Placental epithelial cell (primary cell): Measurements from ENCODE around the gene ZSCAN10. TPM values are rescaled to one million over a fixed set of nuclear protein-coding genes. Genes with fewer than 3 reads are reported as not detected.

ENCODE experiments used
- small RNA-seq: library from RNA; depleted of rRNA; stranded (forward); fragments of <200 nt; gene quantifications from one replicate; pipeline ENCODE3, GENCODE V24; 2012
- total RNA-seq: library from RNA; depleted of rRNA; stranded (reverse); fragments of >200 nt; gene quantifications from 2 replicates; pipeline ENCODE4 v1.2.3, GENCODE V29; 2012

Gene ZSCAN10
- not detected in 2 replicates for total RNA-seq

DNA sequence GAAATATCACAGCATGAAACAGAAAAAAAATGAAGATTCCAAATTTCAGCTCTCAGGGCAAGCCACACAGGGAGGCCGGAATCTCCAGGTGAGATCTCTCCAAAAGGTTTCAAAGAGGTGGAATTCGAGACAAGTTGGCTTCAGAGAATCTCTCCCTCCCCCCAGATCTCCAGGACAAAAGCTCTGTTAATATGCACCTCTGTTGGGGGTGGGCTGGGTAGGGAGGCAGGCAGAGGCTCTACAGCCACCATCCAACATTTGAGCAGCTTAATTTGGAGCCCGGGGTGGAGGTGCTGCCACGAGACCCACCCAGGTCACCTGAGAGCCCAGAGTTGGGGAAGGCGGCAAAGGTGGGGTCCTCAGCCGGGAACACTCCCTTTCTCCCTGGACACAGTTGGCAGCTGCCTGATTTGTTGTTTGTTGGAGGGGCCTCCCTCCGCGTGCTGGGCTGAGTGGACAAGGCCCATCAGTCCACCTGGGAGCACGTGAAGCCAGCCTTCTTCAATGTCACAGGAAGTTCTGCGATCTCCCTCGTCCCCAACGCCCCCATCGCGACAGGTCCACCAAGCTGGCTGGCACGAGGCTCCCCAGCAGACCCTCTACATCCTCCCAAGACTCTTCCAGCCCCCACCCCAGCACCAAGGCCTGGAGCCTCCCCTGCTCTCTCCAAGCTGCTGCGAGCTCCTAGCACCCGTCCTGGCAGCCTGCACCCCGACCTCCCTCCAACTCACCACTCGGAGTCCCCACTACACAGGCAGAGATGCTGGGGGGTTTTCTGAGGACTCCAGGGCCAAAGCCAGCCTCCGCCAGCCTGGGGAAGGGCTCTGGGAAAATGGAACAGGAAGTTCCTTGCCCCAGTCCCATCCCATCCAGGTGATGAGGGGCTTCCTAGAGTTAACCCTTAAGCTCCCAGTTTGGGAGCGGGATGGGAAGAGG is at the start of gene ZSCAN10:
Gene ZSCAN10 (minus strand): TSS at position 836 of the 936 bp plus-strand sequence. CDS start 6,357 bp downstream, outside the sequence.

DNA sequence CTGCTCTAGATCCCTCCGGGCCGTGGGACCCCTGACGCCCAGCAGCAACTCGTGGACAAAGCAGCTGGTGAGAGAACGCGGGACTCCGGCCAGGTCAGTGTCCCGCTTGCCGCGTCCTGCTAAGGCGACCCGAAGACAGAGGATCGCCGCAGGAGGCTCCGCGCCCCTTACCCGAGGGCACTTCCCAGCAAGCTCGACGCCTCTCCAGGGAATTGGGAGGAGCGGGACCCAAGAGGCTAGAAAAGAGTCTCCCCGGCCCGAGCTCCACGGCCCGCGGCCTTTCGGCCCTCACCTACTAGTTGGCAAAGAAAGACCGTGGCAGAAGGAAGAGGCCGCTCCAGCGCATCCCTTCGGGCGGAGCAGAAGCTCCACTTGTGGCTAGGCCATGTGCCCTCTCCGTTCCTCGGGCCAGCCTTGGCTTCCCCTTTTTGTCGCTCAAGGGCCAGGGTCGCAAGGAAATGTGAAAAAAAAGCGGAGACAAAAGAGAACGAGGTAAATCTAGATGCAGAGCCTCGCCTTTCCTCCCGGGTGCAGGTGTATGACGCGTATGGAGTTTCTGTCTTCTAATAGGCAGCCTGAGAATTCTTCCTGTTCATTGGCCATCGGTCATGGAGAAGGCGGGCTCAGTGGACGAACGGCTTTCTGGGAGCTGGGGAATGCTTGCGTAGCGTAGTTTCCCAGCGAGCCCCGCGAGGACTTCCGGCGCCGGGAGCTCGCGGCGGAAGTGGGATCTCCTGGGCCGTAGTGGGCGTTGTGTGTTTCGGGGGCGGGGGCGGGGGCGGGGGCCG is 35.4 kb upstream of the ZSCAN10 start, which contains the start of gene ZNF213:
Gene ZNF213 (plus strand): TSS at position 692 of the 788 bp plus-strand sequence. CDS start 2,252 bp downstream, outside the sequence.

DNA sequence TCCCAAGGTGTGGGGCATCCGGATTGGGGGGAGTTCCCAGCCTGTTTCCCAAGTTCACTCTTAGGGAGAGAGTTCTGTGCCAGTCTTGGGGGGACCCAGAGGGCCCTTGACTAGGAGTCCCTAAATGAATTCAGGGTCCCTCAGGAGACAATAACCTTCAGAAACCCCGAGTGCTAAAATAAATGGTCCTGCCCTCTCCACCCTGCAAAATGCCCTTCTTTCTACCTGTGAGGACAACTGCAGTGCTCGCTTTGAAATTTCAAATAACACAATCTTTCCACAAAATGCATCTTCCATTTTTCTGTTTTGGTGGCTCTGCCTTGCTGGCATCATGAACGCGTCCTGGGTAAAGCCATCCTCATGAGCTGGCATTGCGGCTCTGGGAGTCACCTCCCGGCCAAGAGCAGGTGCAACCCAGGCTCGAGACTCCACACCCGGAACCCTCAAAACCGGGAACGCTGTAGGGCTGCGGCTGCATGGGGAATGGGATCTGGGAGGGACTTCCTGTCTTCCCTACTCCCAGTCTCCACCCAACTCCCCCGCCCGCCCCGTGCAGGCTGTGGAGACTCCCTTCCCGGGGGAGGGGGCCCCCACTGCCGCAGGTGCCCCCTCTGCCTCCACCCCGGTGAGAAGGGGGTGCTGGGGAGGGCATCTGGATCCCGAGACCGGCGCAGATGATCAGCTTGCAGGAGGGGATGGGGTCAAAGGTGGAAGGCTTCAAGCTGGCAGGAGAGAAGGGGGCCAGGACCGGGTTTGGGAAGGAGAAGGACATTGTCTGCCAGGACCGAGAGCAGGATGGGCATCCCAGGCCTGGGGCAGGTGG is 13.2 kb upstream of the ZSCAN10 start, which contains the start of gene ZNF205:
Gene ZNF205 (plus strand): TSS at position 529 of the 823 bp plus-strand sequence. CDS start 845 bp downstream, outside the sequence.

DNA sequence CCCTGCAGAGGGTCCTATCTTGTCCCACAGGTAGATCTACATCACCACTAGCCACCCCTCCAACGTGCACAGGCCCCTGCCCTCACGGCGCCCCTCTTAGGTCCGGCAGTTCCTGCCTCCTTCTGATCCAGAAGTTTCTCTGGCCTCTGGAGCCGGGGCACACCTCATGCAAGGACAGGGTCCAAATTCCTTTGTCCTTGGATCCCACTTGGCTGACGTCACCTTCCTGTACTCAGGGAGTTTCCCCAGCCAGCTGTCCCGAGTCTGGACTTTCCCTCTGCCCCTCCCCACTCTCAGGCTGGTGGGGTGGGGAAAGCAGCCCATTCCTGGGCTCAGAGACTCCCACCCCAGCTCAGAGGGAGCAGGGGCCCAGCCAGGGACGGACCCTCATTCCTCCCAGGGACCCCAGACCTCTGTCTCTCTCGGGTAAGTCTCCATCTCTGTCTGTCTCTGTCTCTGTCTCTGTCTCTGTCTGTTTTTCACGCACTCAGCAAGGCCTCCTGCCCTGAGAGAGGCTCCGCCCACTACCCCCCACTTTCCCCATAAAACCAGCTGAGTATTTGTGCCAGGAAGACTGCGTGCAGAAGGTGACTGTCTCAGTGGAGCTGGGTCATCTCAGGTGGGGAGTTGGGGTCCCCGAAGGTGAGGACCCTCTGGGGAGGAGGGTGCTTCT is 33.9 kb downstream of the ZSCAN10 start, which contains the start of gene IL32:
Gene IL32 (plus strand): TSS at position 572 of the 673 bp plus-strand sequence. CDS start 172 bp downstream, outside the sequence.

DNA sequence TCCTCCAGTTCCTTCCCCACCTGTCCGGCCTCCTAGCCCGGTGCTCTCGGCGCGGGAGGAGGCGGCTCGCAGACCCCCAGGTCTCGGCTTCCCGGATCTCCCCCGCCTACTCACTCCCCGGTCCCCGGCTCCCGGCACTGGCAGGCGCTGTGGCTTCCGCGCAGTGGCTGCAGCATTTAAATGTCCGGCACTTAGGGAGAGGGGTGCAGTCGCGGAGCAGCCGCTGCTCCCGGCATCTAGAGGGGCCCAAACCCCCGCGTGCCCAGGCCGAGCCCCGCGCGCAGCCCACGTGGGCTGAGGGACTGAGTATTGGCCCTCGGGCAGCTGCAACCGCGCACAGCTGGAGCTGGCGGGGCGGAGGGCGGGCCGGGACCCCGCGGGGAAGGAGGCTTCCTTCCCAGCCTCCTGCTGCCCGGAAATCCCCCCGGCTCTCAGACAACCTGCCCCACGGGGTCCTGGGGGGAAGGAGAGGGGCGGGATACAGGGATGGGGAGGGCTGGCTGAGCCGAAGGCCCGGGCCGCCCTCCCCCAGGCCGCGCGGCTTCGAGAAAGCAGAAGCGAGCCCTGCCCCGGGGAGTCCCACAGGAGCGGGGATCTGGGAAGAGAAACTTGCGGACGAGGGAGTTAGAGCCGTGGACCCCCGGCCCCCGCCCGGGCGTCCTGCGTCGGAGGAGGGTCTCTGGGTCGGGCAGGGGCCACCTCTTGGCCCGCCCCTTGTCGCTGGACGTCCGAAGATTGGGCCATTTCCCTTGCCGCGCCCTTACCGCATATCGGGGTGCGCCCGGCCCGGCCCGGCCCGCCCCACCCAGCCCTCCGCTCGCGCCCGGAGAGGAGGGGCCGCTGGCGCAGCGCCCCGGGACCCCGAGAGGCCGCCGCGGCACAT is 53.1 kb downstream of the ZSCAN10 start, which contains the start of gene MMP25:
Gene MMP25 (plus strand): TSS at position 804 of the 883 bp plus-strand sequence. CDS start 357 bp downstream, outside the sequence.

Small RNA genes within 50 kb of the gene (small RNA-seq; reads per million reads assigned to genes)
- 0.14 reads per million for gene RNU1-22P

Other genes starting within 250 kb of the ZSCAN10 start
- gene PRSS22, start 241.1 kb downstream of the ZSCAN10 start, total RNA-seq = 3.9 and 4.7 TPM in 2 replicates
- 42.8 and 48.8 TPM in 2 replicates for gene FLYWCH2, start 216.1 kb downstream of the ZSCAN10 start, total RNA-seq
- 18.1 and 19.8 TPM in 2 replicates for gene FLYWCH1, start 187.4 kb downstream of the ZSCAN10 start, total RNA-seq
- 0.43 and 1.2 TPM in 2 replicates for gene KREMEN2, start 135.0 kb downstream of the ZSCAN10 start, total RNA-seq
- 5.4 and 6.3 TPM in 2 replicates for gene PAQR4, start 129.9 kb downstream of the ZSCAN10 start, total RNA-seq
- gene PKMYT1, start 118.8 kb downstream of the ZSCAN10 start, total RNA-seq = 6.2 and 10.2 TPM in 2 replicates
- 4.3 and 6.5 TPM in 2 replicates for gene CLDN9, start 86.4 kb downstream of the ZSCAN10 start, total RNA-seq
- gene CLDN6, start 81.1 kb downstream of the ZSCAN10 start, total RNA-seq = 0.39 and 5.6 TPM in 2 replicates
- gene TNFRSF12A, start 78.9 kb downstream of the ZSCAN10 start, total RNA-seq = 146 and 484 TPM in 2 replicates
- gene HCFC1R1, start 75.4 kb downstream of the ZSCAN10 start, total RNA-seq = 11.7 and 82.1 TPM in 2 replicates
- 33.5 and 58.1 TPM in 2 replicates for gene THOC6, start 75.3 kb downstream of the ZSCAN10 start, total RNA-seq
- not detected in 2 replicates for gene BICDL2, start 62.4 kb downstream of the ZSCAN10 start, total RNA-seq
- gene MMP25, start 52.7 kb downstream of the ZSCAN10 start, total RNA-seq = under 0.01 and 0.11 TPM in 2 replicates
- gene IL32, start 33.7 kb downstream of the ZSCAN10 start, total RNA-seq = 0.79 and 7.4 TPM in 2 replicates
- gene ZNF205, start 13.3 kb upstream of the ZSCAN10 start, total RNA-seq = 13.7 and 19.2 TPM in 2 replicates
- gene ZNF213, start 35.7 kb upstream of the ZSCAN10 start, total RNA-seq = 11.4 and 13.2 TPM in 2 replicates
- gene OR1F1, start 88.9 kb upstream of the ZSCAN10 start, total RNA-seq = not detected in 2 replicates
- gene ZNF200, start 135.9 kb upstream of the ZSCAN10 start, total RNA-seq = 8.6 and 10.6 TPM in 2 replicates
- gene MEFV, start 157.3 kb upstream of the ZSCAN10 start, total RNA-seq = 0.22 TPM in 1 of 2 replicates, not detected in the other
- 47.8 and 63.6 TPM in 2 replicates for gene ZNF263, start 184.2 kb upstream of the ZSCAN10 start, total RNA-seq
- 4.1 and 6.7 TPM in 2 replicates for gene TIGD7, start 206.1 kb upstream of the ZSCAN10 start, total RNA-seq
- 35.8 and 36.5 TPM in 2 replicates for gene ZNF75A, start 206.2 kb upstream of the ZSCAN10 start, total RNA-seq